ENCODE results near the gene CTSC. TPM values are rescaled to one million over a fixed set of nuclear protein-coding genes. Genes with fewer than 3 reads are reported as not detected.

The CTSC gene
- total RNA-seq, 1 experiment from 2014 or later: 269 TPM

DNA sequence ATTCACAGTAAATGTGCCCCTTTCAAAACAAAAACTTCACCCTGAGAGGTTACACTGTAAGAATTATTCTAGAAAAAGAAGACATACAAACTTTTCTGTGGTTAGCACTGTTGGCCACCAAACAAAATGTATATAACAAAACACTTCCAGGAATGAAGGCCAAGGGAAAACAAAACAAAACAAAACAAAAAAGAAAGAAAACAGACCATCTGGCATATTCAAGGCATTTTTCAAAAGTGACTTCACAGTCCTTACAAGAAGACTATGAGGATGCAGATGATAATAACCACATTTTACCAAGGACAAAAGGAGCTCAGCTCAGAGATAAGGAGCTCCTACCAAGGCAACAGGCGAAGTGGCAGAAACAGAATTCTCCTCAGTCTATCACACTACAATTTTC is 24.9 kb downstream of the CTSC start (continued):
- TF ChIP-seq, protein P1, sequence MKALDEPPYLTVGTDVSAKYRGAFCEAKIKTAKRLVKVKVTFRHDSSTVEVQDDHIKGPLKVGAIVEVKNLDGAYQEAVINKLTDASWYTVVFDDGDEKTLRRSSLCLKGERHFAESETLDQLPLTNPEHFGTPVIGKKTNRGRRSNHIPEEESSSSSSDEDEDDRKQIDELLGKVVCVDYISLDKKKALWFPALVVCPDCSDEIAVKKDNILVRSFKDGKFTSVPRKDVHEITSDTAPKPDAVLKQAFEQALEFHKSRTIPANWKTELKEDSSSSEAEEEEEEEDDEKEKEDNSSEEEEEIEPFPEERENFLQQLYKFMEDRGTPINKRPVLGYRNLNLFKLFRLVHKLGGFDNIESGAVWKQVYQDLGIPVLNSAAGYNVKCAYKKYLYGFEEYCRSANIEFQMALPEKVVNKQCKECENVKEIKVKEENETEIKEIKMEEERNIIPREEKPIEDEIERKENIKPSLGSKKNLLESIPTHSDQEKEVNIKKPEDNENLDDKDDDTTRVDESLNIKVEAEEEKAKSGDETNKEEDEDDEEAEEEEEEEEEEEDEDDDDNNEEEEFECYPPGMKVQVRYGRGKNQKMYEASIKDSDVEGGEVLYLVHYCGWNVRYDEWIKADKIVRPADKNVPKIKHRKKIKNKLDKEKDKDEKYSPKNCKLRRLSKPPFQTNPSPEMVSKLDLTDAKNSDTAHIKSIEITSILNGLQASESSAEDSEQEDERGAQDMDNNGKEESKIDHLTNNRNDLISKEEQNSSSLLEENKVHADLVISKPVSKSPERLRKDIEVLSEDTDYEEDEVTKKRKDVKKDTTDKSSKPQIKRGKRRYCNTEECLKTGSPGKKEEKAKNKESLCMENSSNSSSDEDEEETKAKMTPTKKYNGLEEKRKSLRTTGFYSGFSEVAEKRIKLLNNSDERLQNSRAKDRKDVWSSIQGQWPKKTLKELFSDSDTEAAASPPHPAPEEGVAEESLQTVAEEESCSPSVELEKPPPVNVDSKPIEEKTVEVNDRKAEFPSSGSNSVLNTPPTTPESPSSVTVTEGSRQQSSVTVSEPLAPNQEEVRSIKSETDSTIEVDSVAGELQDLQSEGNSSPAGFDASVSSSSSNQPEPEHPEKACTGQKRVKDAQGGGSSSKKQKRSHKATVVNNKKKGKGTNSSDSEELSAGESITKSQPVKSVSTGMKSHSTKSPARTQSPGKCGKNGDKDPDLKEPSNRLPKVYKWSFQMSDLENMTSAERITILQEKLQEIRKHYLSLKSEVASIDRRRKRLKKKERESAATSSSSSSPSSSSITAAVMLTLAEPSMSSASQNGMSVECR (CRISPR knock-in tag; IDR thresholded peaks at IDR 0.05; ENCODE audit: borderline replicate concordance): no peak
- TF ChIP-seq ZNF423 (CRISPR knock-in tag; IDR thresholded peaks at IDR 0.05) (no peak), GTF2I (CRISPR knock-in tag; conservative IDR thresholded peaks at IDR 0.05) (no peak), TCF7 (CRISPR knock-in tag; IDR thresholded peaks at IDR 0.05; ENCODE audit: low read depth) (no peak)

DNA sequence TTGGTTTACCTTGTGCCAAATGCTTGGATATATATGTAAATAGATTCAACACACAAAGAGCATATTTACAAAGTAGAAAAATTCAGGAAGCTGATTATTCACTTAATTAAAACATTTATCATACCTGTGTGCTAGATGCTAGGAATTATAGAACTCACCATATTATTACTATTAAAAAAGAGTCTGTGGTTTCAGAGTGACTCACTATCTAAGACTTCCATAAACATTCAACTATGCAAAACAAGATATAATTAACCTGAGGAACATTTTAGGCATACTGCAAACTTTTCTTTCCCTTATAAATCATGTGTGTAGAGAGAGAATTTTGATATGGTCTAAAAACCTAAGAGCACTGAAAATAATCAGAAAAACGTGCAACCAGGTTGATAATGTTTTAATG is 27.3 kb downstream of the CTSC start:
- Mint-ChIP-seq H3K4me3 (no peak overlapping the region), H3K36me3 (peaks cover 58% of the 10 kb centered on the region), H3K27ac (peak overlapping the region; percentile 73), H3K4me1 (peaks cover 88% of the 10 kb centered on the region), H3K27me3 (ENCODE audit: low read depth) (no peaks in the 10 kb centered on the region), H3K9me3 (peaks cover 12% of the 10 kb centered on the region)
- ChIA-PET CTCF (no interaction called here), POLR2A (no interaction called here)
- TF ChIP-seq SOX15 (CRISPR knock-in tag; IDR thresholded peaks at IDR 0.05) (no peak), TEAD4 (CRISPR knock-in tag; IDR thresholded peaks at IDR 0.05) (no peak), ZNF263 (CRISPR knock-in tag; IDR thresholded peaks at IDR 0.05; ENCODE audit: low read depth) (no peak), GRHL2 (CRISPR knock-in tag; IDR thresholded peaks at IDR 0.05; ENCODE audit: insufficient replicate concordance, severe bottlenecking) (no peak), CREB1 (CRISPR knock-in tag; IDR thresholded peaks at IDR 0.05) (no peak), SMAD3 (CRISPR knock-in tag; IDR thresholded peaks at IDR 0.05; ENCODE audit: borderline replicate concordance) (no peak)
- TF ChIP-seq, protein P2, sequence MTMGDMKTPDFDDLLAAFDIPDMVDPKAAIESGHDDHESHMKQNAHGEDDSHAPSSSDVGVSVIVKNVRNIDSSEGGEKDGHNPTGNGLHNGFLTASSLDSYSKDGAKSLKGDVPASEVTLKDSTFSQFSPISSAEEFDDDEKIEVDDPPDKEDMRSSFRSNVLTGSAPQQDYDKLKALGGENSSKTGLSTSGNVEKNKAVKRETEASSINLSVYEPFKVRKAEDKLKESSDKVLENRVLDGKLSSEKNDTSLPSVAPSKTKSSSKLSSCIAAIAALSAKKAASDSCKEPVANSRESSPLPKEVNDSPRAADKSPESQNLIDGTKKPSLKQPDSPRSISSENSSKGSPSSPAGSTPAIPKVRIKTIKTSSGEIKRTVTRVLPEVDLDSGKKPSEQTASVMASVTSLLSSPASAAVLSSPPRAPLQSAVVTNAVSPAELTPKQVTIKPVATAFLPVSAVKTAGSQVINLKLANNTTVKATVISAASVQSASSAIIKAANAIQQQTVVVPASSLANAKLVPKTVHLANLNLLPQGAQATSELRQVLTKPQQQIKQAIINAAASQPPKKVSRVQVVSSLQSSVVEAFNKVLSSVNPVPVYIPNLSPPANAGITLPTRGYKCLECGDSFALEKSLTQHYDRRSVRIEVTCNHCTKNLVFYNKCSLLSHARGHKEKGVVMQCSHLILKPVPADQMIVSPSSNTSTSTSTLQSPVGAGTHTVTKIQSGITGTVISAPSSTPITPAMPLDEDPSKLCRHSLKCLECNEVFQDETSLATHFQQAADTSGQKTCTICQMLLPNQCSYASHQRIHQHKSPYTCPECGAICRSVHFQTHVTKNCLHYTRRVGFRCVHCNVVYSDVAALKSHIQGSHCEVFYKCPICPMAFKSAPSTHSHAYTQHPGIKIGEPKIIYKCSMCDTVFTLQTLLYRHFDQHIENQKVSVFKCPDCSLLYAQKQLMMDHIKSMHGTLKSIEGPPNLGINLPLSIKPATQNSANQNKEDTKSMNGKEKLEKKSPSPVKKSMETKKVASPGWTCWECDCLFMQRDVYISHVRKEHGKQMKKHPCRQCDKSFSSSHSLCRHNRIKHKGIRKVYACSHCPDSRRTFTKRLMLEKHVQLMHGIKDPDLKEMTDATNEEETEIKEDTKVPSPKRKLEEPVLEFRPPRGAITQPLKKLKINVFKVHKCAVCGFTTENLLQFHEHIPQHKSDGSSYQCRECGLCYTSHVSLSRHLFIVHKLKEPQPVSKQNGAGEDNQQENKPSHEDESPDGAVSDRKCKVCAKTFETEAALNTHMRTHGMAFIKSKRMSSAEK (CRISPR knock-in tag; IDR thresholded peaks at IDR 0.05; ENCODE audit: borderline replicate concordance): no peak
- TF ChIP-seq, protein P3, sequence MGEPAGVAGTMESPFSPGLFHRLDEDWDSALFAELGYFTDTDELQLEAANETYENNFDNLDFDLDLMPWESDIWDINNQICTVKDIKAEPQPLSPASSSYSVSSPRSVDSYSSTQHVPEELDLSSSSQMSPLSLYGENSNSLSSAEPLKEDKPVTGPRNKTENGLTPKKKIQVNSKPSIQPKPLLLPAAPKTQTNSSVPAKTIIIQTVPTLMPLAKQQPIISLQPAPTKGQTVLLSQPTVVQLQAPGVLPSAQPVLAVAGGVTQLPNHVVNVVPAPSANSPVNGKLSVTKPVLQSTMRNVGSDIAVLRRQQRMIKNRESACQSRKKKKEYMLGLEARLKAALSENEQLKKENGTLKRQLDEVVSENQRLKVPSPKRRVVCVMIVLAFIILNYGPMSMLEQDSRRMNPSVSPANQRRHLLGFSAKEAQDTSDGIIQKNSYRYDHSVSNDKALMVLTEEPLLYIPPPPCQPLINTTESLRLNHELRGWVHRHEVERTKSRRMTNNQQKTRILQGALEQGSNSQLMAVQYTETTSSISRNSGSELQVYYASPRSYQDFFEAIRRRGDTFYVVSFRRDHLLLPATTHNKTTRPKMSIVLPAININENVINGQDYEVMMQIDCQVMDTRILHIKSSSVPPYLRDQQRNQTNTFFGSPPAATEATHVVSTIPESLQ (CRISPR knock-in tag; IDR thresholded peaks at IDR 0.05): no peak
- TF ChIP-seq, protein P4, sequence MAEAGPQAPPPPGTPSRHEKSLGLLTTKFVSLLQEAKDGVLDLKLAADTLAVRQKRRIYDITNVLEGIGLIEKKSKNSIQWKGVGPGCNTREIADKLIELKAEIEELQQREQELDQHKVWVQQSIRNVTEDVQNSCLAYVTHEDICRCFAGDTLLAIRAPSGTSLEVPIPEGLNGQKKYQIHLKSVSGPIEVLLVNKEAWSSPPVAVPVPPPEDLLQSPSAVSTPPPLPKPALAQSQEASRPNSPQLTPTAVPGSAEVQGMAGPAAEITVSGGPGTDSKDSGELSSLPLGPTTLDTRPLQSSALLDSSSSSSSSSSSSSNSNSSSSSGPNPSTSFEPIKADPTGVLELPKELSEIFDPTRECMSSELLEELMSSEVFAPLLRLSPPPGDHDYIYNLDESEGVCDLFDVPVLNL (CRISPR knock-in tag; IDR thresholded peaks at IDR 0.05; ENCODE audit: borderline replicate concordance, low read depth): no peak
- TF ChIP-seq, protein P5, sequence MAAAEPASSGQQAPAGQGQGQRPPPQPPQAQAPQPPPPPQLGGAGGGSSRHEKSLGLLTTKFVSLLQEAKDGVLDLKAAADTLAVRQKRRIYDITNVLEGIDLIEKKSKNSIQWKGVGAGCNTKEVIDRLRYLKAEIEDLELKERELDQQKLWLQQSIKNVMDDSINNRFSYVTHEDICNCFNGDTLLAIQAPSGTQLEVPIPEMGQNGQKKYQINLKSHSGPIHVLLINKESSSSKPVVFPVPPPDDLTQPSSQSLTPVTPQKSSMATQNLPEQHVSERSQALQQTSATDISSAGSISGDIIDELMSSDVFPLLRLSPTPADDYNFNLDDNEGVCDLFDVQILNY (CRISPR knock-in tag; IDR thresholded peaks at IDR 0.05): no peak
- TF ChIP-seq, protein P6, sequence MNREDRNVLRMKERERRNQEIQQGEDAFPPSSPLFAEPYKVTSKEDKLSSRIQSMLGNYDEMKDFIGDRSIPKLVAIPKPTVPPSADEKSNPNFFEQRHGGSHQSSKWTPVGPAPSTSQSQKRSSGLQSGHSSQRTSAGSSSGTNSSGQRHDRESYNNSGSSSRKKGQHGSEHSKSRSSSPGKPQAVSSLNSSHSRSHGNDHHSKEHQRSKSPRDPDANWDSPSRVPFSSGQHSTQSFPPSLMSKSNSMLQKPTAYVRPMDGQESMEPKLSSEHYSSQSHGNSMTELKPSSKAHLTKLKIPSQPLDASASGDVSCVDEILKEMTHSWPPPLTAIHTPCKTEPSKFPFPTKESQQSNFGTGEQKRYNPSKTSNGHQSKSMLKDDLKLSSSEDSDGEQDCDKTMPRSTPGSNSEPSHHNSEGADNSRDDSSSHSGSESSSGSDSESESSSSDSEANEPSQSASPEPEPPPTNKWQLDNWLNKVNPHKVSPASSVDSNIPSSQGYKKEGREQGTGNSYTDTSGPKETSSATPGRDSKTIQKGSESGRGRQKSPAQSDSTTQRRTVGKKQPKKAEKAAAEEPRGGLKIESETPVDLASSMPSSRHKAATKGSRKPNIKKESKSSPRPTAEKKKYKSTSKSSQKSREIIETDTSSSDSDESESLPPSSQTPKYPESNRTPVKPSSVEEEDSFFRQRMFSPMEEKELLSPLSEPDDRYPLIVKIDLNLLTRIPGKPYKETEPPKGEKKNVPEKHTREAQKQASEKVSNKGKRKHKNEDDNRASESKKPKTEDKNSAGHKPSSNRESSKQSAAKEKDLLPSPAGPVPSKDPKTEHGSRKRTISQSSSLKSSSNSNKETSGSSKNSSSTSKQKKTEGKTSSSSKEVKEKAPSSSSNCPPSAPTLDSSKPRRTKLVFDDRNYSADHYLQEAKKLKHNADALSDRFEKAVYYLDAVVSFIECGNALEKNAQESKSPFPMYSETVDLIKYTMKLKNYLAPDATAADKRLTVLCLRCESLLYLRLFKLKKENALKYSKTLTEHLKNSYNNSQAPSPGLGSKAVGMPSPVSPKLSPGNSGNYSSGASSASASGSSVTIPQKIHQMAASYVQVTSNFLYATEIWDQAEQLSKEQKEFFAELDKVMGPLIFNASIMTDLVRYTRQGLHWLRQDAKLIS (CRISPR knock-in tag; IDR thresholded peaks at IDR 0.05; ENCODE audit: borderline replicate concordance): no peak
- TF ChIP-seq, protein P7, sequence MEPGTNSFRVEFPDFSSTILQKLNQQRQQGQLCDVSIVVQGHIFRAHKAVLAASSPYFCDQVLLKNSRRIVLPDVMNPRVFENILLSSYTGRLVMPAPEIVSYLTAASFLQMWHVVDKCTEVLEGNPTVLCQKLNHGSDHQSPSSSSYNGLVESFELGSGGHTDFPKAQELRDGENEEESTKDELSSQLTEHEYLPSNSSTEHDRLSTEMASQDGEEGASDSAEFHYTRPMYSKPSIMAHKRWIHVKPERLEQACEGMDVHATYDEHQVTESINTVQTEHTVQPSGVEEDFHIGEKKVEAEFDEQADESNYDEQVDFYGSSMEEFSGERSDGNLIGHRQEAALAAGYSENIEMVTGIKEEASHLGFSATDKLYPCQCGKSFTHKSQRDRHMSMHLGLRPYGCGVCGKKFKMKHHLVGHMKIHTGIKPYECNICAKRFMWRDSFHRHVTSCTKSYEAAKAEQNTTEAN (CRISPR knock-in tag; IDR thresholded peaks at IDR 0.05): no peak
- ATAC-seq: no peak
- no peak for DNase-seq (ENCODE audit: low spot score)
